HG02642 (cell line): ENCODE data around the gene GPER1.
"Not testable (repeated sequence)": the region's sequence is repeated elsewhere in the genome, so short reads cannot be mapped to it uniquely, and the experiment has no call there.

Source experiments
- ATAC-seq: cut with Tn5 transposase; IDR thresholded peaks from one replicate; pipeline ENCODE4 v1.9.1; 2021; ENCODE audit warnings: mild to moderate bottlenecking; ENCODE audit not compliant: unreplicated experiment, poor library complexity

GPER1 gene

DNA sequence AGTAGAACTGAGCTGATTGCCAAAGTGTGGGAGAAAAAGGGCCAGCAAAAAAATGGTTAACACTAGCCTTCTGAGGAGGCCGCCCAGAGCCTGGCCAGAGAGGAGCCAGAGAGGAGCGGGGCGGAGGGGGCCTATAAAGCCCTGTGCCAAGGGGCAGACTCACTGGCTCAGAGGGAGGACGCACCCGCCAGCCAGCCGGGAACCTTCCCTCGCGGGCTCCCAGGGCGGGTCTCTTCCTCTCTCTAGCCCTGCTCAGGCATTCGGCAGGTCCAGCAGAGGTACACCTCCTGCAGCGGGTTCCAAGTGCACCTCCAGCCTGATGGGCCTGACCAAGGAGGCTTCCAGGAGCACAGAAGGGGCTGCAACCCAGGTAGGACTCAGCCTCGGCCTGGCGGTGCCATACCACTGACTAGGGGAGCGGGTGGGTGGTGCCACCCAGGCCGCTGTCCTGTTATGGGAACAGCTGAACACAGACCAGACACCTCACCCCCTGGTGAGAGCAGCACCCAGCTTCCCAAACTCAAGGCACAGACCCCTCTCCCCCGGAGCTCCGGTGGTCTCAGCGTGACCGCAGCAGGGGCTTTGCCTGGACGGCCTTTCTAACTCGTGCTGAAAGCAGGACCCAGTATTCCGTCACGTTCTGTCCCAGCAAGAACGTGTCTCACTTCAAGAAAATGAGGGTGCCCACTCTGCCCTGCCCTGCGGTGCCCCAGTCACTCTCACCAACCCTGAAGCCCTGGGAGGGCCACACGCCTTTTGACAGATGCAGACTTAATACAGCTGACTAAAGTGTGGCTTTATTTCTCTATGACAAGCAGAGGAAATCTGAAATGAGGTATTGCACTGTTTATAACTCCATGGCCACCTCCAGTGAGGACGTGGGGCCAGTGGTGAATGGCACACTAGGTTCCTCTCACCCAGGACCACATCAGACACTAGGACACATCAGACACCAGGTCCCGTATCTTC is at the start of gene GPER1:
GPER1 (plus strand) TSS at position 162 of the 969 bp plus-strand sequence. CDS start 3,616 bp downstream, outside the sequence.
- no peak for ATAC-seq

DNA sequence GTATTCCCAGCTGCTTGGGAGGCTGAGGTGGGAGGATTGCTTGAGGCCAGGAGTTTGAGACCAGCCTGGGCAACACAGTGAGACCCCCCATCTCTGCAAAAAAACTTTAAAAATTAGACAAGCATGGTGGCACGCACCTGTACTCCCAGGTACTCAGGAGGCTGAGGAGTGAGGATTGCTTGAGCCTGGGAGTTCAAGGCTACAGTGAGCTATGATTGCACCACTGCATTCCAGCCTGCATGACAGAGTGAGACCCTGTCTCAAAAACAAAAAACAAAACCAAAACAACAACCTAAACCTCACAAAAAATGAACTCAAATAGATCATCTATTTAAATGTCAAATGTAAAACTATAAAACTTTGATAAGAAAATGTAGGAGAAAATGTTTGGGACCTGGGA is 47.7 kb upstream of the GPER1 start:
- ATAC-seq, result not testable (repeated sequence)

DNA sequence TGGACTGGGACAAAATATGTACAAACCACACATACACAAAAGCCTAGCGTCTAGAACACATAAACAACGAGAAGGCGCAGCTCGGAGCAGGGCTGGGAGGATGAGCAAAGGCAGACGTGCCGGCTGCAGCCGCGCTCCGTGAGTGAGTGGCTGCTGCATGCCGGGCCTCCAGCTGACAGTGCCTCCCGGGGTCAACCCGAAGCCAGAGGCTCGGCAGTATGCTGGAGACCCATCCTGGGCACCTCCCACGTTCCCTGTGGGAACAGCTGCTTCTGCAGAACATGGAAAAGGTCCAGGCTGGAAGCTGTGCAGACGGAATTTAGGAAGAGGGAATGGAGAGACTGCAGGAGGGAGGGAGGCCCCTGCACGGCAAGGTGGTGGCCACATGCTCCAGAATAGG is 47.1 kb upstream of the GPER1 start:
- ATAC-seq, result no peak

DNA sequence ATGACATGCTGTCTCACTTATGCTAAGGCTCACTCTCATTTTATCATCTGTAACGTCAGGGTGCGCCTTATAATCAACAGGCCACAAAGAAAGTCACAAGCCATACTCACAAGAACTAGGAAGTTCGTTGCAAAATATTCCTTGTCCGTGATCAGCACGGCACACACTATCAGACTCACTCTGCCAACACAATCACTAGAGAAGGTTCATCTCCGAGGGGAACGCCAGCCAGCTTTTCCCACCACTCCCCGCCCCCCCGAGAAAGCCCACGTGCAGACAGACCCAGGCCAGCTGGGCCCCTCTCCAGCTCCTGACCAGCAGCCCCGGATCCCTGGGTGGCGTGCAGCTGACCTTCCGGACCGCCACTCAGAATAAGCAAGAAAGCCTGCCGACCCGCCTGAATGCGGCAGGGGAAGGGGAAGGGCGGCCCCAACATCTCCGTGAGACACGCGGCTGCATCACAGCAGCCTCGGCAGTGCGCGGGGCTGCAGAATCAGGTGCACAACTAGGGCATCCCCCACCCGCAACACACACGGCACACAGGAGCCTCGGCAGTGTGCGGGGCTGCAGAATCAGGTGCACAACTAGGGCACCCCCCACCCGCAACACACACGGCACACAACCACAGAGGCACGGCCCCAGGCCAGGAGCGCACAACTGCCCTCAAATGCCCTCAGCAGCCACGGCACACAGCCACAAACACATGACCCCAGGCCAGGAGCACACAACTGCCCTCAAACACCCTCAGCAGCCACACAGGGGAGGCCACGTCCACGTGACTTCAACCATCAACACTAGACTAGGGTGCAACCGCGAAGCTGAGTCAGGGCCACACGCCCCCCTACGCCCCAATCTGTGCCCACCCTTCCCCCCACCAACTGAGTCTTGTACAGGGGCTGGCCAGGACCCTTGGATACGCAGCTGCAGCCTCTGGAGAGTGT is 46.1 kb upstream of the GPER1 start:
- ATAC-seq, result no peak

DNA sequence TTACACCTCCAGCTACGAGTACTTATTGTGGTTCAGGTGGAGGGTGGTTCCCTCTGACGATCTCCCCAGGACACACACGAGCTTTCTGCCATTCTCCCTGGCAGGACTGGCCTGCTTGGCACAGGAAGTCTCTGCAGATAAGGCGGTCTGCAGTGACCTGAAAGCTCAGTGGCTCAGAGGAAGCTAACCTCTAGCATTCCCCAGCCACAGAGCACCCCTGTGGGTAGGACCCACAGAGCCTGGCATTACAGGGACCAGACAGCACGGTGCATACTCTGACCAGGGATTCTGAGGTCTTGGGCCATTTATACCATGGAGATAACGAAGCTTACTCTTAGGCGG is 45.5 kb upstream of the GPER1 start:
- no peak for ATAC-seq

DNA sequence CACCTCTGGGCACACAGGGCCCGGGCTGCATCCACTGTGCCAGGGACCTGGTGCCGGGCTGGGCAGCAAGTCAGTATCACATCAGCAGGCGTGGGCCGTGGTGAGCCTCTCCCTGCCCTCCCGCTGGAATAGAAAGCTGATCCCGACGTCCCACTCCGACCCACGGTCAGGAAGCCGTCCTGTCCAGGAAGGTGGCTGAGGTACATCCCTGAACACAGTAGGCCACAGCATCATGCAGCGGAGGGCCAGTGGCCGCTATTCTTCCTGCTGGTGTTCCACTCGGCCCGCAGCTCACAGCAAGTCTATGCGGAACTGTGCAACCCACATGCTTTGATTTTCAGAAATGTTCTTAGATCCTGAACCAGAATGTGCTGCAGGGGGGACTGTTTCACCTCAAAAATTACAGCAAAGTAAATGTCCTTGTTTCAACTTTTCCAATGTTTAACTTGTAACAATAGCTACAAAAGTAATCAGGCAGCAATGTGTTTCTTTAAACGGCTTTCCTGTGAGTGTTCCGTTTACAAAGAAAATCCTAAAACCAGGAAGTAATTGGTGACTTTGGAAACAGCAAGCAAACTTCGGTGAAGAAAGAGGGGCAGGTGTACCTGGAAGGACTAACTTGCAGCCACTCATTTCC is 44.2 kb upstream of the GPER1 start:
- ATAC-seq, result no peak

DNA sequence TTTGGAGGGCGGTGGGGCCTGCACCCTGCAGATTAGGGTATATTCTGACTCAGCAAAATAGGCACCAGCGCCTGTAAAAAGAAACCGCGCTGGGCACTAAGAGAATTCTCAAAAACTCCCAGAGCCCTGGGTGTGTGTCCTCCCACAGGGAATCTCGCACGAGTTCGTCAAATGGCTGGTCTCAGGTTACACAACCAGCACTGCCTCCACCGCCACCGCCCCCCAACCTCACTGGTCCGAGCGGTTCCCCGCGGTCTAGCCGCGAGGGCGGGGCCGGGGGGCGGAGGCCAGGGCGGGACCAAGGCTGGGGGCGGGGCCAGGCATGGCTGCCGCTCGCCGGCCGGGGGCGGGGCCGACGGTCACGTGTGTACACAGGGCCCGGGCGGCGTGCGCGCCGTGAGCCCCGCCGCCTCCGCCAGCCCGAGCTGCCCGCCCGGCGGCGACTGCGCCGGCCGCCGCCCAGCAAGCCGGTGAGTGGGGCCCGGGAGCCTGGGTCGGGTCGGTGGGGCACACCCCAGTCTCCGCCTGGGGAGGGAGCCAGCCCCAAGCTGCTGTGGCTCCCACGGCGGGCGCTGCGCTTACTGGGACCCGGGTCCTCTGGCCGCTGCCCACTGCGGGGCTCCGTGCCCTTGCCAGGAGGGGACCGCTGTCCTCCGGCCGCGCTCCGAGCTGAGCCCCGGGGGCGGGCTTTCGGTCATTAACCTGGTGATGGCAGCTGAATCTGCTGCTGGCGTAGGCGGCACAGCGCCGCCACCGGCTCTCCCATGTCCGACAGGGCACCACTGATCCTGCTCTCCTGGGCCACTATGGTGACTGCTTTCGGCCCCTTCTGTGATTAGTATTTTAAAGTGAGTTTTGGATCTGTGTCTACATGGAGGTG is 43.5 kb upstream of the GPER1 start, which contains the start of gene GPR146:
GPR146 (plus strand) TSS at position 358 of the 880 bp plus-strand sequence. CDS start 12,970 bp downstream, outside the sequence.
- ATAC-seq, result peak; percentile 88

DNA sequence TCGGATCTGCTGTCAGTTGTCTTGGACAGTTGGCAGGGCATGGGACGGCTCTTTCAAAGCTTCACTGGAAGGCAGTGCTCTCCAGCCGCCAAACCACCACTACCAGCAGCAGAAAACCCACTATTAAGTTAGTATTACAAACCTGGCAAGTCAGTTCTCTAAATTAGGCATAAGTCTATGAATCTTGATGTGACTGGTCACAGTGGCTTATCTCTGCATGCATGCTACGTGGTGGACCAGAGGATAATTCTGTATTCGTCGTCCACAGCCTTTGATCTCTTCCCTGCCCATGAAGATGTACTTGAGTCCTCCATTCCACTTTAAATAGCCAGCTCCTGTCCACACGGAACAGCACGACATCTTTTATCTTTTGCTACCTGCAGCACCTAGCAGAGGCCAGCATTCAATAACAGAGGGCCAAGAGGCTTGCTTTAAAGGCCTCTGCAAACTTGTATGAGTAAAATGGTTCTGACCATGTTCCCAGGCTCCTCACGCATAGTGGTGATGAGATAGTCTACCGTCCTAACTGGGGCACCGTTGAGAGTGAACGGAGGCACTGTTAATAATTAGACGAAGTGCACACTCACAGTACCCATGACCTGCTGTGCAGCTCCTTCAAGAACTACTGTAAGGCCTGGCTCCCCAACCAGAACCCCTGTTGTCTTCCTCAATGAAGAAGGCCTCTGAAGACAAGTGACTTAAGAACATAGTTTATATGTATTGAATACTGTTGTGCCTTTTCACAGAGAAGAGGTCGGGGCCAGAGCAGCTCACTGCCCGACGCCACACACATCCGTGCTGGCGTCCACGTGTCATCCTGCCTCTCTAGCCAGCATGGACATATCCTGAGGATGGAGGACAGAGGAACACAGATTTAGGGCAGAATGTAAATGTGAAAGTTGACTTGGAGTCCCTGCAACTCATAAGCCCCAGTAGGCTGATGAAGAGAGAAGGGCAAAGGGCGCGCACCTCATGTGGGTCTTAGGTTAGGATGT is 42.5 kb upstream of the GPER1 start:
- no peak for ATAC-seq

DNA sequence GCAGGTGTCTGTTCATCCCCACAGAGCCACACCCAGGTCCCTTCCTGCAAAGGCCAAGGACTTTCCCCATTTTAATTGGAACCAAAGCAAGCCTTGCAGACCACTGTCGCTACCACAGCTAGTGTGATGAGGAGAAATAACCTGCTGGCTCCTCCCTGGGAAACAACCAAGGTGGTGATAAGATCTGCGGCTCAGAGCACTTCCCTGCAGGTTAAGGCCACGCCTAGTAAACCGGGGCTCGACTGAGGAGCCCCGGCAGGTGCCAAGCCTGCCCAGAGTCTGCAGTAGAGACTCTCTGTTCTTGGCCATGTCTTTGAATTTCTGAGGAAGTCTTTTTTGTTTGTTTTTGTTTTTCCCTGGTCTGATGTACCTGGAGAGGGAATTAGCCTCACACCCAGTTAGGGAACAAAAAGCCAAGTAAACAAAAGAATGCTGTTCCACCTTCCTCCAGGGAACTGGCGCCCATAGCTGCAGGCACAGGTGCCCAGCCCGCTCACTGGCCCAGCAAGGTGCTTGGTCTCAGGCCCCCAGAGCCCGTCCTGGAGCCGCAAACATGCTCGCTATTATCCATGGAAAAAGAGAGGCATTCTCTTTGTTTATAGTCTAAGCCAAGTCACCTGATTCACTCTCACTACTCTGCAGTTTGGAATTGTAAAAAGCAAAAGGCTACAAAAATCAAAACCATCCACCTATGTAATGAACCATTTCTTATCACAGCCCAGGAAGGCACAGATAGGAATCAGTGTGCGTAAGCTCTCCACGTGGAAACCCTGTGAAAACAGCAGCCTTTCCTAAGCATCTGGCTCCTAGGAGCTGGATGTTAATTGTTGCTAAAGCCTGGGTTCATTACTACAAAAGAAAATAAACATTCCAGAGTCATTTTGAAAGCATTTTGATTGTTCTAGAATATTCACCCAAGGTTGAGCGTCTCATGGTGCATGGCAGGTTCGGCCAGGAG is 40.9 kb upstream of the GPER1 start:
- no peak for ATAC-seq

DNA sequence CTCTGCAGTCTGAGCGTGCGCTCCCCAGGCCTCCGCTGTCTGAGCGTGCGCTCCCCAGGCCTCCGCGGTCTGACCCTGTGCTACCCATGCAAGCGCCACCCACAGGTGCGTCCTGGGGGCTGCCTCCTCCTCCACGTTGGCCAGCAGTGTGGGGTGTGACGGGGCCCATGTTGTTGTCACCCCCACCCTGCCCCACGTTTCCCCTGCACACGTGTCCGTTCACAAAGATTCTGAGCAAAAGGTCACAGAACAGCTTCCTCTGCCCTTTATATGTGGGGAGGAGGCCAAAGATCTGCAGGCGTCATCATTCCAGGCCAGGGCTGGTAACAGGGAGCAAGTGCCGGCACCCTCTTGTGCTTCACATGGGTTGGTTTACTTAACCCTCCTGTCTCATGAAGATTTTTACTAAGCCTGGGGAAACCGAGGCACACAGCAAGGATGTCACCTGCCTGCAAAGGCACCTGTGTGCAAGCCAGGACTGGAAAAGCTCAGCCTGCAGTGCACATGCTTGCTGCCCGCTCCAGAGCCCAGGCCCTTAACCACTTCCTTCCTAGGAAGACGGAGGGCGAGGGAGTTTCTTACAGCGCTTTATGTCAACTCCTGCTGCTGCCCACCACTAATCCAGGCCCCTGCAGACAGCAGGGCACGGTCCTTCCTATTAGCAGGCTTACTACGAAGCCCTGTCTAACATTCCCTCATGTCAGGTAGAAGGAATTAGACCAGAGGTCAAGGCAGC is 38.7 kb upstream of the GPER1 start:
- ATAC-seq, result no peak

DNA sequence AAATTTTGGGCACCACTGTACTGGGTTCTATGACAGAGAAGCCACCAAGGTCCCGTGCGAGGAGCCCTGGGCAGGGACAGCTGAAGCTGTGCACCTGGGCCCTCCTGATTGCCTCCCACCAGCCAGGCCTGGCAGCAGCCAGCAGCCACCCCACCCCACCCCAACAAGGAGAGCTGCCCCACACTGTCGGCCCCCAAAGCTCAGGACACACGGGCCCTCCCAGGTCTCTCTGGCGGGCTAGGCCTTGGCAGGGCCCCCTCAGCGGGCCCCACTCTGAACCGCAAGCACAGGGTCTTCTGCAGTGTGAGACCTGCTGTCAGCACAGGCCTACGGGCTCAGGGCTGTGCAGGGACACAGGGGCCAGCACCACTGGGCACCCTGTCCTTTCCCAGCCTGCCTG is 38.1 kb upstream of the GPER1 start:
- ATAC-seq, result no peak

DNA sequence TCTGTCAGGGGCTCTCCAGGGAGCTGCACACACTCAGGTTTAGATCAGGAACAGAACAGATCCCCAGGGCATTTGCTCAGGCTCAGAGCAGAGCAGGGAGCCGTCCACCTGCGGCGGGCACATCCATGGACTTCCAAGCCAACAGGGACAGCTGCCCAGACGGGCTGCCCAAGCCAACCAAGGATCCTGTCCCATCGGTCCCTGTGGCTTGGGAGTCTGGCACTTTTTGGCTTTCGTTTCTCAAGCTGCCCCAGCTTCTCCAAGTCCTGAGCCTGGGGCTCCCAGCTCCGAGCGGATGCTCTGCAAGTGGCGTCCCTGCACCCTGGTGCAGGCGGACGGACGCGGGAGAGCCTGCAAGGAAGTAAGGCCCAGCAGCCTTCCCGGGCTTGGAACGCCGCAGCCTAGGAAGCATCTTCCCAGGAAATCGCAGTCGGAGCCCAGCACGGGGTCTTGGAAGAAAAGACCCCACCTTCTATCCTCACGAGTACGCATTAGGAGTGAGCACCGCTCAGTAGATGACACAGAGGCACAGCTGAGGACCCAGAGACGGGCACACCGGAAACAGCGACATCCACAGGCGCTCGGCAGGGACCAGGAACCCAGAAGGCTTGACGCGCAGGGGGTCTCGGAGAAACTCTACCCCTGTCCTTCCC is 37.5 kb upstream of the GPER1 start:
- ATAC-seq, result no peak

DNA sequence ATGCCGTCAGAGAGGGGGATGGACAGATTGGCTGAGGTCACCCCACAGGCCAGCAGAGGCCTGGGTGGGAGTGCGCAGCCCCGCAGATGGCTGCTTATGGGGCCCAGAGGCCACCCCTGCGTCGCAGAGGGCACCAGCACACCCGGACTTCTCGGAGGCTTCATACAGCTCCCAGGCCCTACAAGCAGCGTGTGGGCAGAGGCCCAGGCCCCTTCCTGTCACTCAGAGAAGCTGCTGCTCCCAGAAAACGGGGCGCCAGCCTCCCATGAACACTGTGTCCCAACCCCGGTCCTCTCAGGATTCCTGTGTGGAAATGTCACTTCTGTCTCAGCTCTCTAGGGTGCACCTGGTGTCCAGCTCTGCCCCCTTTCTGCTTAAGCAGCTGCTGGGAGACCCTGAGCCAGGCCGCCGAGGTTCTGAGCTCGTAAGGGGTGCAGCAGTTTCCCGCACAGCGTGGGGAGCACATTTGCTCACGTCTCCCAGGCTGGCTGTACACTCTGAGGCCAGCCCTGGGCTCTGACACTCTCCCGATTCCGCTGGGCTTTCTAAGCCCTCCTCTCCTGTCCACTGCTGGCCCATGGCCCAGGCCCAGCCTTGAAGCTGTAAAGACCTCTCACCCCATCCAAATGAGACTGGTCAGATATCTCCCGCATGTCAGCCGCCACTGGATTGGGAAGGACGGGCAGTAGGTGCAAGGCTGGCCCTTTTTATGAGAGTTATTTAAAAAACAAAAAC is 36.8 kb upstream of the GPER1 start:
- no peak for ATAC-seq

DNA sequence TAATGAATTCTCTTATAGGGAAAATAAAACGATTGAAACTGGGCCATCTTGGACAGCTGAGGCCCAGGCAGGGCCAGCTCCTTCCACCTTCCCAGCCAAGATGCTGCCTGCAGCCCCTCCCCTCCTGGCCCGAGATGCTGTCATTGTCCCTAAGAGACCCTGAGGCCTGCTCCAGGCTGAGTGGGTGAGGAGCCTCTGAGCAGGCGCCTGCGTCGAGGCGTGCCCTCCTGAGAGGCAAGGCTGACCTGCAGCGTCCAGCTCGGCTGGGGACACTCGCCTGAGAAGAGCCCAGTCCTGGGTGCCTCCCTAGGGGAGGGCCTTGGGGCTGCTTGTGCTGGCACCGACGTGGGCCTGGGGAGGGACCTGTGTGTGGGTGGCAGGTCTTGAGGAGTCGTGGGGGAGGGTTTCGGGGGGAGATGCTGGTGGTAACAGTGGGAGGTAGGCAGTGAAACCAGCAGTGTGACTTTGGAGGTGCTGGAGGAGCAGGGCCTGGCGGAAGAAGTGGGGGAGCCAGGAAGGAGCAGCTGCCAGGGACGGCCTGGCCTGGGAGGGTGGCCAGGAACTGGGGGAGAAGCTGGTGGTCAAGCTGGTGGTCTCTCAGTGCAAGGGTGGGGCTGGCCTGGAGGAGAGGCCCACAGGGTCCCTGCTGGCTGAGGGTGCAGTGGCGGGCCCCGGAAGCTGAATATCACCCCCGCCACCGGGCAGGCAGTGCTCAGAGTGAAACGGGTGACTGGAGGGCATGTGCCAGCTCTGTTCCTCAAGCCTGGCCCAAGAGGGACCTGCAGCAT is 35.7 kb upstream of the GPER1 start:
- no peak for ATAC-seq

DNA sequence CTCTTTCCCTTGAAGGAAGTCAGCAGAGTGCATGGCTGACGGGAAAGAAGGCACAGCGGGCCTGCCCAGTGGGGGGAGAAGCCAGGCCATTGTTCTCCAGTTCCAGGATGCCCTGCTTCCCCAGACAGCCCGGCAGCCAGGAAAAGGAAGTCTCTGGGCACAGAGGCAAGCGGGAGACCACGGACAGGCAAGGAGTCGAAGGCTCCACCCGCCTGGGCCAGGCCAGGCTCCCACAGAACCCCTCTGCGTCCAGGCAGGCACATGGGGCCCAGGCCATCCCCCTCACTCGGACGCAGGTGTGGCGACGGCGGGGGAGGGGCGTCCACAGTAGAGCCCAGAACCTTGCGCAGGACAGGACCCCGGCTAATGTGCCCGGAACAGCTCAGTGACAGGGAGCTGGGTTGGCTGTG is 34.9 kb upstream of the GPER1 start:
- ATAC-seq, result no peak
